GM12872 (cell line): ENCODE measurements around the gene NPDC1.

ENCODE experiments used
- TF ChIP-seq, protein P1 (sequence below): IDR thresholded peaks from 3 replicates; pipeline ENCODE4 v1.5.1; 2011; ENCODE audit warnings: low read depth, mild to moderate bottlenecking, low read length, moderate library complexity; ENCODE audit not compliant: insufficient read depth

Gene NPDC1

DNA sequence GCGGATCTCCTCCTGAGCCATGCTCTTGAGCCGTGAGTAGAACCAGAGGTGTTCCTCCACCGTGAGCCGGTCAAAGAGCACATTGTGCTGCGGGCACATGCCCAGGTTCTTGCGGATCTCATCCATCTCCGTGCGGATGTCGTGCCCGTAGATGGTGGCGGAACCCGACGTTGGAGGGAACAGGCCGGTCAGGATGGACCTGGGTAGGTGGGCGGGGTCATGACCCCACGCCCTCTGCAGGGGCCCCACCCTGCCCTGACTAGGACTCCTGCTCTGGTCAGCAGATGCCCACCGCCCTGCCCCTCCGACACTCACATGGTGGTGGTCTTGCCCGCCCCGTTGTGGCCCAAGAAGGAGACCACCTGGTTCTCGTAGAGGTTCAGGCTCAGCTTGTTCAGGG is 30.0 kb downstream of the NPDC1 start:
- TF ChIP-seq, protein P1, sequence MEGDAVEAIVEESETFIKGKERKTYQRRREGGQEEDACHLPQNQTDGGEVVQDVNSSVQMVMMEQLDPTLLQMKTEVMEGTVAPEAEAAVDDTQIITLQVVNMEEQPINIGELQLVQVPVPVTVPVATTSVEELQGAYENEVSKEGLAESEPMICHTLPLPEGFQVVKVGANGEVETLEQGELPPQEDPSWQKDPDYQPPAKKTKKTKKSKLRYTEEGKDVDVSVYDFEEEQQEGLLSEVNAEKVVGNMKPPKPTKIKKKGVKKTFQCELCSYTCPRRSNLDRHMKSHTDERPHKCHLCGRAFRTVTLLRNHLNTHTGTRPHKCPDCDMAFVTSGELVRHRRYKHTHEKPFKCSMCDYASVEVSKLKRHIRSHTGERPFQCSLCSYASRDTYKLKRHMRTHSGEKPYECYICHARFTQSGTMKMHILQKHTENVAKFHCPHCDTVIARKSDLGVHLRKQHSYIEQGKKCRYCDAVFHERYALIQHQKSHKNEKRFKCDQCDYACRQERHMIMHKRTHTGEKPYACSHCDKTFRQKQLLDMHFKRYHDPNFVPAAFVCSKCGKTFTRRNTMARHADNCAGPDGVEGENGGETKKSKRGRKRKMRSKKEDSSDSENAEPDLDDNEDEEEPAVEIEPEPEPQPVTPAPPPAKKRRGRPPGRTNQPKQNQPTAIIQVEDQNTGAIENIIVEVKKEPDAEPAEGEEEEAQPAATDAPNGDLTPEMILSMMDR, result no peak

DNA sequence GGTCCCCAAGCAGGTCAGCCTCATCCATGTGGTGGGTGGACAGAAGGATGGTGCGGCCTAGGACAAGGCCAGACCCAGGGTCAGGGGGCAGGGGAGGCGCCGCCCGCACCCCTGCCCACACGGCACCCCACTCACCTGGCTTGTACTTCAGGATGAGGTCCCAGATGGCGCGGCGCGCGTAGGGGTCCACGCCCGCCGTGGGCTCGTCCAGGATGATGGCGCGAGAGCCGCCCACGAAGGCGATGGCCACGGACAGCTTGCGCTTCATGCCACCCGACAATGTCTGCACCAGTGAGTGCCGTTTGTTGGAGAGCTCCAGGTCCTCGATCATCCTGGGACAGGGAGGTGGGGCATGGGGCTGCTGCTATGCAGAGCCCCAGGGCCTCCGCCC is 30.4 kb downstream of the NPDC1 start:
- TF ChIP-seq, protein P1, result no peak

DNA sequence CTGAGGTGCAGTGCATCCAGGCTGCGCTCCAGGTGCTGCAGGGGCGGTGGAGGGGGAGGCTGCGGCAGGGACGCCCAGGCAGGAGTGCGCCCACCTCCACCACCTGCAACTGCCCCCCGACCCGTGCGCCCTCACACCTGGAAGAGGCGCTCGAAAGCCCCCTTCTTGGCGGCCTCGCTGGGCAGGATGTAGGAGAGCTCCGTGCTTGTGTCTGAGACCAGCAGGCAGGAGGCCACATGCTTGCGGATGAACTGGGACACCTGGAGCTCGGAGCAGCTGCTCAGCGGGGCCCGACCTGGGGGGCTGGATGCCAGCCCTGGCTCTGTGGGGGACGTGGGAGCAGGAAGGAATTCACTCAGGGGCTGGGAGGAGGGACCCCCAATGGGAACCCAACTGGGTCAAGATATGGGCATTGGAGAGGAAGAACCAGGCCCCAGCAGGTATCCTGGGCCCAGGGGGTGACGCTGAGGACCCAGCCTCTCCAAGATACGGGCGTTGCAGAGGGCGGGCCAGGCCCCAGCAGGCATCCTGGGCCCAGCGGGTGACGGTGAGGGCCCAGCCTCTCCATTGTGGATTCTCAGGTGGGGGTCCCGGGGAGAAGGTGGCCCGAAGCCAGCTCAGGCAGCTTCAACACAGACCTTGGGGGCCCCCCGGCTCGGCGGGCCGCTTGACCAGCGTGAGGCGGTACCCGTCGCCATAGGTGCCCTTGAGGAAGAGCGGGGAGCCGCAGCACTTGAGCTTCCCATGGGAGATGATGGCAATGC is 31.0 kb downstream of the NPDC1 start:
- TF ChIP-seq, protein P1, result no peak

DNA sequence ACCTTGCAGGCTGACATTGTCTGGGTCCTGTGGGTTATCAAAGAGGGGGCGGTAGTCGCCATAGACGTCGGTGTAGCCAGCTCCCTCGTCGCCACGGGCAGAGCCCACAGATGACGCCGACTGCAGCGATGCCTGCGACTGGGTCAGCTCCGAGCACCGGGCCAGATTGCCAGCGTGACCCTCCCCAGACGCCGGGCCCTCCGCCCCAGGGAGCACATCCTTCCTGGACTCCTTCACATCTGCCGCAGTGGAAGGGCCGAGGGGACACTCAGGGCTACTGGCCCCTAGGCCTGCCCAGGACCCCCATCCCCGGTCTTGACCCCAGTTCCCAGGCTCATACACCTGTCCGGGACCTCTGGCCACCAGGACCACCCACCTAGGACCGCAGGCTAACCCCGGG is 31.8 kb downstream of the NPDC1 start:
- TF ChIP-seq, protein P1, result no peak

DNA sequence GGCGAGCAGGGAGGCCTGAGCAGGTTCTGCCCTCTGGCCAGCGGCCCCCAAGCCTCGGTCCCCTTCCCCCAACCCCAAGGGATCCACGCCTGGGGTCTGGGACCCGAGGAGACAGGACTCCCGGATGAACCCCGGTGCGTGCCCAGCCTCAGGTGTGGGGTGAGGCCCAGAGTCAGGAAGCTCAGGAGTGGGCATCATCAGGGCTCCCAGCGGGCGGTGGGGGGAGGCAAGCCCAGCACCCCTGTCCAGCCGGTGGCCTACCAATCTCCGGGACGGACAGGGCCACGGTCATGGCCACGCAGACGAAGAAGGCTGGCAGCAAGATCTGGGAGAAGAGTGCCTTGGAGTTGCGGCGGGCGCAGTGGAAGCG is 32.4 kb downstream of the NPDC1 start:
- TF ChIP-seq, protein P1, result no peak

DNA sequence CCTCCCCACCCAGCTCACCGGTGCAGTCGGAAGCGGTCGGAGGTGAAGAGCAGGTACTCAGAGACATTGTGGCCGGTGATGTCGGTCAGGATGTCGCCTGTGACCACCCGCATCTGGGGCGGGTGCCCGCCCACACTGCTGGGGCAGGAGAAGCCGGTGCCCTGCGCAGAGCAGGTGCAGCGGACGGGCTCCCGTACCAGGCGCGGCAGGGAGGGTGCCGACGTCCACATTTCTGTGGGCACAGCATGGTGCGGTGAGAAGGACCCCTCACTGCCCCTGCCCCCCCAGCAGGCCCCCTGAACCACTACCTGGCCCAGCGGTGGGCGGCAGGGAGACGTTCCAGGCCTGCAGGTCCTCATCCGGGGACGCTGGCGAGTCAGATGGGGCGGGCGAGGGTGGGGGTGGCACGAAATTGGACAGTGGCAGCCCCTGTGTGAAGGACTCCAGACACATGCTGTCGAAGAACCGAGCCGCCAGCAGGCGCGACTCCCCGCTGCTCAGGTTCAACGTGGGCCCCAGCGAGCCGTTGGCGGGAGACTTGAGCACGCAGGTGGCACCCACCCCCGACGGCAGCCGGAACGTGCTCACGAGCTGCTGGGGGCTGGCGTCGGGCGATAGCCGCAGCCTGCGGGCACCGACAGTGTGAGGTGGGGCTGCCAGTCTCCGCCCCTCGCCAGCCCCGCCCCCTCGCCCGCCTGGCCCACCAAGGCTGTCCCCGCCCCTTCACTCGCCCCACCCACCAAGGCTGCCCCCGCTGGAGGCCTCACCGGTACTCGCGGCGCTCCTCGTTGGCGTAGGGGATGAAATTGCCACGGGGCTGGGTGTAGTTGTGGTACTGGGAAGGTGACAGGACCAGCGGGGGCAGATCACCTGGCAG is 33.0 kb downstream of the NPDC1 start:
- TF ChIP-seq, protein P1, result no peak

DNA sequence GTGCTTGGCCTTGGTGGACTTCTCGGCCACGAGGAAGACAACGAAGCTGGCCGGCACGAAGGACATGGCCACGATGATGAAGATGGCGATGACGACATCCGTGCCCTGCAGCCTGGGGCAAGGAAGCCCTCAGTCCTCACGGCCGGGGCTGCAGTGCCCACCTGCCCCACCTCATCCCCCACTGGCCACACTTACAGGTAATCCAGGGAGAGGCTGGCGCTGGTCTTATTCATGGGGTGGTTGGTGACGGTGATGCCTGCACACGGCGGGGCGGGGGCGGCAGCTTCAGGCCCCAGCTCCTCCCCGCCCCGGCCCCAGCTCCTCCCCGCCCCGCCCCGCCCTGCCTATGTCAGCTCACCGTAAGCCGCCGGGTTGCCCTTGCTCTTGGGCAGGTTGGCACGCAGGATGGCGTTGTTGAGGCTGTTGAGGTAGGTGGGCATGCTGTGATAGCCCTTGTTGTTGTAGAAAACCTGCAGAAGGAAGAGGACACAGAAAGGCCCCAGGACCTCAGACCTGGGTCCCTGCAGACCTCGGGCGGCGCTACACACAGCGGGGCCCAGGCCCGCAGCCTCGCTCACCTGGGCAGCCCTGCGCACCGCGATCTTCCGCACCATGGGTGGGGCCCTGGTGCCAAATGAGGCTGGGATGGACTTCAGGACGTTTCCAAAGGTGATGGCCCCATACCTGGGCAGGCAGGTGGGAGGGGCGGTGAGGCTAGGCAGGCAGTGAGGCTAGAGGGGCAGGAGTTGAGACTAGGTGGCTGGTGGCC is 33.9 kb downstream of the NPDC1 start:
- TF ChIP-seq, protein P1, result no peak
